ENCODE data around the gene DTWD2. TPM values are rescaled to one million over a fixed set of nuclear protein-coding genes. Genes with fewer than 3 reads are reported as not detected.
"Not testable (repeated sequence)": the region's sequence is repeated elsewhere in the genome, so short reads cannot be mapped to it uniquely, and the experiment has no call there.

Gene DTWD2
- total RNA-seq, 1 donor from 2014 or later = 16.8 TPM

DNA sequence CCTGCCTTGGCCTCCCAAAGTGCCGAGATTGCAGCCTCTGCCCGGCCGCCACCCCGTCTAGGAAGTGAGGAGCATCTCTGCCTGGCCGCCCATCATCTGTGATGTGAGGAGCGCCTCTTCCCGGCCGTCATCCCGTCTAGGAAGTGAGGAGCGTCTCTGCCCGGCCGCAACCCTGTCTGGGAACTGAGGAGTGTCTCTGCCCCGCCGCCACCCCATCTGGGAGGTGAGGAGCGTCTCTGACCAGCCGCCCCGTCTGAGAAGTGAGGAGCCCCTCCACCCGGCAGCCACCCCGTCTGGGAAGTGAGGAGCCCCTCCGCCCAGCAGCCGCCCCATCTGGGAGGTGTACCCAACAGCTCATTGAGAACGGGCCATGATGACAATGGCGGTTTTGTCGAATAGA, 10.5 kb upstream of the DTWD2 start:
- not testable (repeated sequence) for DNase-seq (ENCODE audit: low read depth)

DNA sequence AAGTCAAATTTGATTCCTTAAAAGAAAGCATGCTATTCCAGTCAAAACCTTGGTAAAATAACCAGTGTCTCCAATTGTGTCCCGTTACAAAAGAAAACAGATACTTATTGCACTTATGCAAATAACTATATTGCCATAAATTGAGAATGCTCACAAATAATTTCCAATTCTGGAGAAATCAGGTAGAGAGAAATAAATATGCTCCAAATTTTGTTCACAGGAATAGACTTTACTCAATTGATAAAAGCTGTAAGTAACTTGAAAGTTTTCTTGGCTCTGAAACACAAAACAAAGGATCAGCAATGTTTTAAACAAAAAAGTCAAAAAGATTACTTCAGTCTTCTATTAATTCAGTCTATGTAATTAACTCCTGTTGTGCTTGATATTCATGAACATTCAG, 7.8 kb upstream of the DTWD2 start:
- DNase-seq (ENCODE audit: low read depth) = no peak

DNA sequence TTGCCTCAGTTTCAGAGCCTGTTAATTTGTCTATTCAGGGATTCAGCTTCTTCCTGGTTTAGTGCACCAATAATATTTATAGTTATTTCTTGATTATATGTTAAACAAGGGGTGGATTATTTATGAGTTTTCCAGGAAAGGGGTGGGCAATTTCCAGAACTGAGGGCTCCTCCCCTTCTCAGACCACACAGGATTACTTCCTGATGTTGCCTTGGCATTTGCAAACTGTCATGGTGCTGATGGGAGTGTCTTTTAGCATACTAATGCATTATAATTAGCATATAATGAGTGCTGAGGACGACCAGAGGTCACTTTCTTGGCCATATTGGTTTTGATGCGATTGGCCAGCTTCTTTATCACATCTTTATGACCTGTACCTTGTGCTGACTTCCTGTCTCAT, 6.2 kb upstream of the DTWD2 start:
- no peak for DNase-seq (ENCODE audit: low read depth)

DNA sequence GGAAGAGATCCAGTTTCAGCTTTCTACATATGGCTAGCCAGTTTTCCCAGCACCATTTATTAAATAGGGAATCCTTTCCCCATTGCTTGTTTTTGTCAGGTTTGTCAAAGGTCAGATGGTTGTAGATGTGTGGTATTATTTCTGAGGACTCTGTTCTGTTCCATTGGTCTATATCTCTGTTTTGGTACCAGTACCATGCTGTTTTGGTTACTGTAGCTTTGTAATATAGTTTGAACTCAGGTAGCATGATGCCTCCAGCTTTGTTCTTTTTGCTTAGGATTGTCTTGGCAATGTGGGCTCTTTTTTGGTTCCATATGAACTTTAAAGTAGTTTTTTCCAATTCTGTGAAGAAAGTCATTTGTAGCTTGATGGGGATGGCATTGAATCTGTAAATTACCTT, 4.8 kb upstream of the DTWD2 start:
- DNase-seq (ENCODE audit: low read depth) = not testable (repeated sequence)

DNA sequence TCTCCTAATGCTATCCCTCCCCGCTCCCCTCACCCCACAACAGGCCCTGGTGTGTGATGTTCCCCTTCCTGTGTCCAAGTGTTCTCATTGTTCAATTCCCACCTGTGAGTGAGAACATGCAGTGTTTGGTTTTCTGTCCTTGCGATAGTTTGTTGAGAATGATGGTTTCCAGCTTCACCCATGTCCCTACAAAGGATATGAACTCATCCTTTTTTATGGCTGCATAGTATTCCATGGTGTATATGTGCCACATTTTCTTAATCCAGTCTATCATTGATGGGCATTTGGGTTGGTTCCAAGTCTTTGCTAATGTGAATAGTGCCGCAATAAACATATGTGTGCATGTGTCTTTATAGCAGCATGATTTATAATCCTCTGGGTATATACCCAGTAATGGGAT, 3.7 kb upstream of the DTWD2 start:
- DNase-seq (ENCODE audit: low read depth) = not testable (repeated sequence)

DNA sequence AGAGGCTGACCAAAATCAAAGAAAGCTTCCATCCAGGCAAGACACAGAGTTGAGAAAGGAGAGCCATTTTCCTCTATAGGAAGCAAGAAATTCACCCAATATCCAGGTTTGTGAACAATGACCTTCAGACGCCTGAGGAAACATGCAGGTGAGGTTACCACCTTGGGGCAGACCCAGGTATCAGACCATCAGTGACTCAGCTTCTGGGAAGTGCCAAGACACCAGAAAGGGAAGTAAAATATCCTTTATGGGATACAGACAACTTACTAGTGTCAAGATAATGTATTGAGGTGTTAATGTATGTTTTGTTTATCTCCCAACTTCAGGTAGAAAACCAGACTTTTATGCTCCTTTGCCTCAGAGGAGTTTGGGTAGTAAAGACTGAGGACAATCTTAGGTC, 2.2 kb upstream of the DTWD2 start:
- DNase-seq (ENCODE audit: low read depth) = no peak

DNA sequence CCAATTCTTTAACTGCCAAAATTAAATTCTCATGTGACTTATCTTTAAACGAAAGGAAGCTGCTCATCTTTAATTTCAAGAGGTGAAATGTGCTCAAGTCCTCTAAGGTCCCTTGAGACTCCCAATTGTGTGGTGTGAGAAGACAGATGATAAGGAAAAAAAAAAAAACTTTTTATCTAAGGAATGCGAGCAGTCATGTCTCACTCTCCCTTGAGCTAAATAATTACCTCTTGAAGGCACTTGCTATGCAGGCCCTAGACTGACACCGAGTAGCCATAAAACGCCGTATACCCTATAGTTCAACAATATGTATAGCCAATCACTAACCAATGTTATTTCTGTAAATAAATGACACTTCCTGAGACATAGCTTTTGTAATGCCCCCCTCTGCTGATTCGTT, 1.5 kb upstream of the DTWD2 start:
- no peak for DNase-seq (ENCODE audit: low read depth)

DNA sequence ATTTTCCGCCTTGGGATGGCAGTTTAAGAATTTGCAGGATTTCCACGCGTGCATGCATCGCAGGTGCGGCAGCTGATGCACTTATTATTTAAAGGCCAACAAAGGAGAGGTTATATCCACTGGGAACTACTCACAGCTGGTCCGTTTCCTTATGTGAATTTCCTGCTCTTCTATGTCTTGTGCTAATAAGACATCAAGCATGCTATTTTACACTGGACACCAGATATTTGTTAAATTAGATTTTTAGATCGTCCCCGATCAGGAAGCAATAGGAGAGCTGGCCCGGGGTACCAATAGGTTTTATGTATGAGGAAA, 476 bp upstream of the DTWD2 start:
- no peak for DNase-seq (ENCODE audit: low read depth)

DNA sequence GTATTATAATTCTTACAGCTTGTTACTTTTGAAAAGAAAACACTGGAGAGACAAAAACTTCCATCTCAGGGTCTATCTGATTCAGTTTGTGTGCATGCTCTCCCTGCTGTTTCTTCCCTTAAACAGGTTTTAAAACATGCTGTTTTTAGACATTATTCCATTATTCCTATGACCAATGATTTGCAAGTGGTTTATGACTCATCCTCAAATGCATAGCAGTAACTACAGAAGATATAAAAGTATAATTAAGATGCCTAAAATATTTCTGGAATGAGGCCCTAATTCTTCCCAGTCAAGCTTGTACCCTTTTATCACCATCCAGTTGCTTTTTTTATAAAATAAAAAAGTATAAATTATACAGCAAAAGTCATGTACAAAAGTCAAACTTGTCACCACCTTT, 3.7 kb downstream of the DTWD2 start:
- DNase-seq (ENCODE audit: low read depth) = peak; percentile 41

DNA sequence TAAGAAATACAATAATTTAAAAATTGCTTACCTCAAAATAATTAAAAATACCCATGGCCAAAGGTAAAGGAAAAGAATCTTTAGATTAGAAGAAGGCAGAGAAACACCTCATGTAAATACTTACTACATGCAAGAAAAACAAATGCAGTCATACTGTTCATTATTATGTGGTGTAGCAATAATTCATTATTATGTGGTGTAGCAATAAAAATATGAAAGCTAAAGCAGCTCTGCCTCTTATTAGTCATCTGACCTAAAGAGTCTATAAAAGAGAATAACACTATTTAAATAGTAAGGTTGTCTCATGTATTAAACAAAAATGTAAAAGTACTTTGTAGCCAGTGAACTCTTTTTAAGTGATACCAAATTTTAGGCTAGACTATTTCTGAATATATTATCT, 6.6 kb downstream of the DTWD2 start:
- DNase-seq (ENCODE audit: low read depth) = no peak

DNA sequence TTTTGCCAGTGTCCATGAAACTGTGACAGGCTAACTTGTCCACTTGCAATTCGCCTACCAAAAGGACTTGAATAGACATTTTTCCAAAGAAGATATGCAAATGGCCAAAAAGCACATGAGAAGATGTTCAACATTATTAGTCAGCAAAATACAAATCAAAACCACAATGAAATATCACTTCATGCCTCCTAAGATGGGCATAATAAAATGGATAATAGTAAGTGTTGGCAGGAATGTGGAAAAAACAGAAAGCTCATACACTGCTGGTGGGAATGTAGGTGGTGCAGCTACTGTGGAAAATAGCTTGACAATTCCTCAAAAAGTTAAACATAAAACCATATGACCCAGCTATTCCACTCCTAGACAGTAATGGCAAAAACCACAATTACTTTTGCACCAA, 7.9 kb downstream of the DTWD2 start:
- no peak for DNase-seq (ENCODE audit: low read depth)

DNA sequence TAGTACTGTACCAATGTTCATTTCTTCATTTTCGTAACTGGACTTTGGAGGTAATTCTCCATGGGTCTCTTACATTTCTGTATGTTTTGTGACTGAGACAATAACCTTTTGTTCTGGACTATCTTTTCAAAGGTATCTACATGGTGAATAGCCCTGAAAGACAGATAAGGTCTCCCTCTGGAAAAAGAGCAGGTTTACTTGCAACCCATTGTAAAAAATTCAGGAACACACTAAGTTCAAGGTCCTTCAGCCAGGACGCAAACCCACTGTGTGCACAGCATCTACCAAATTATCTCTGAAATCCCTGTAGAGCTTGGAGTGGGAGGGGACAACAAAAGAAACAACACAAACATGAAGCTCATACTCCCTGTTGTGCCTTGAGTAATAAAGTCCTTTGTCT, 8.3 kb downstream of the DTWD2 start:
- no peak for DNase-seq (ENCODE audit: low read depth)

DNA sequence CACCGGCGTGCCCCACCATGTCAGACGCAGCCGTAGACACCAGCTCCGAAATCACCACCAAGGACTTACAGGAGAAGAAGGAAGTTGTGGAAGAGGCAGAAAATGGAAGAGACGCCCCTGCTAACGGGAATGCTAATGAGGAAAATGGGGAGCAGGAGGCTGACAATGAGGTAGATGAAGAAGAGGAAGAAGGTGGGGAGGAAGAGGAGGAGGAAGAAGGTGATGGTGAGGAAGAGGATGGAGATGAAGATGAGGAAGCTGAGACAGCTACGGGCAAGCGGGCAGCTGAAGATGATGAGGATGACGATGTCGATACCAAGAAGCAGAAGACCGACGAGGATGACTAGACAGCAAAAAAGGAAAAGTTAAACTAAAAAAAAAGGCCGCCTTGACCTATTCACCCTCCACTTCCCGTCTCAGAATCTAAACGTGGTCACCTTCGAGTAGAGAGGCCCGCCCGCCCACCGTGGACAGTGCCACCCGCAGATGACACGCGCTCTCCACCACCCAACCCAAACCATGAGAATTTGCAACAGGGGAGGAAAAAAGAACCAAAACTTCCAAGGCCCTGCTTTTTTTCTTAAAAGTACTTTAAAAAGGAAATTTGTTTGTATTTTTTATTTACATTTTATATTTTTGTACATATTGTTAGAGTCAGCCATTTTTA, 14.4 kb downstream of the DTWD2 start:
- not testable (repeated sequence) for DNase-seq (ENCODE audit: low read depth)

DNA sequence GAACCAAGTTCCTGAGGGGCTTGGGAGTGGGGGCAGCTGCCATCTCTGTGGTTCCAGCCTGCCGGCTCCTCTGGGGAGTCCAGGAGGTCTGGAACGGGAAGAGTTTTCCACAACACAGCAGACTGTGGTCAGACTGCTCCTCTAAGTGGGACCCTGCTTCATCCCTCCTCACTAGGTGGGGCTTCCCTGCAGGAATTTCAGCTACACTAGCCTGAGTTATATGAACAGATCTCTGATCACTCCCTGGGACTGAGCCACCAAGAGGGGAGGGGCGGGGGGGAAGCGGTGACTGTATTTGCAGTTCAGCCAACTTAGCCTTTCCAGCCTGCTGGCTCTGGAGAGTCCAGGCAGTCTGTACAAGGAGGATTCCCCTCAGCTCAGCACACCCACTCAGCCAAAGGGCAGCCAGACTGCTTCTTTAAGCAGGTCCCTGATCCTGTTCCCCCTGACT, 19.4 kb downstream of the DTWD2 start:
- DNase-seq (ENCODE audit: low read depth) = peak; percentile 22

DNA sequence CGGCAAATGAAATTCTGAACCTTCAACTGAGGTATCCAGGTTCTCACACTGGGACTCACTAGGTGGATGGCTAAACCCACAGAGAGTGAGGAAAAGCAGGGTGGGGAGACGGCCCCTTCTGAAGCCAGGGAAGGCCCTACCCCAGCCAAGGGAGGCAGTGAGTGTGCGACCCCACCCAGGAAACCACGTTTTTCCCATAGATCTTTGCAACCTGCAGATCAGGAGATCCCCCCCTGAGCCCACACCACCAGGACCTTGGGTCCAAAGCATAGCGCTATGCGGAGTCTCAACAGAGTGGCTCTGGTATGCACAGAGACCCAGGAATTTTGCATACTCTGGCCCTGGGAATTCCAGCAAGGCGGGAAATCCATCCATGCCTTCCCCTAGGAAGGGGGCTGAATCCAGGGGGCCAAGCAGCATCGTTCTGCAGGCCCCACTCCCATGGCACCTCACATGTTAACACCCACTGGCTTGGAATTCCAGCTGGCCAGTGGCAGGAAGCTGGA, 19.9 kb downstream of the DTWD2 start:
- no peak for DNase-seq (ENCODE audit: low read depth)

DNA sequence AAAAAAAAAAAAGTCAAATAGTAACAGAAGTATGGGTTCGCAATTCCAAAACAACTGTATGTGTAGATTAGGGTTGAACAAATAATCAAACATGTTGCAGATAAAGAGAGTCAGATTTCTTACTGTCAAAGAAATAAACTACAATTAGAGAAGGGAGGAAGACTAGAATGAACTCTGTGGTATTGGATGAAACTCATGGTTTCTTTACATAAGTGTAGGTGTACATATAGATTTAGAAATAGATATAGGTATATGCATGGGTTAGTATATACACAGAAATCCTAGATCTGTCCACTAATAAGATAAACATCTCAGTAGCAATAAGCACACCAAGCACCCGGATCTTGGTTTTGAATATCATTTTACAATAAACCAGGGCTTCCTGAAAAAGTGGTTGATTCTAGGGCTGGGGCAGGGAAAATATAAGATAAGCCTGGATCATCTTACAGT, 21.3 kb downstream of the DTWD2 start:
- DNase-seq (ENCODE audit: low read depth) = no peak

DNA sequence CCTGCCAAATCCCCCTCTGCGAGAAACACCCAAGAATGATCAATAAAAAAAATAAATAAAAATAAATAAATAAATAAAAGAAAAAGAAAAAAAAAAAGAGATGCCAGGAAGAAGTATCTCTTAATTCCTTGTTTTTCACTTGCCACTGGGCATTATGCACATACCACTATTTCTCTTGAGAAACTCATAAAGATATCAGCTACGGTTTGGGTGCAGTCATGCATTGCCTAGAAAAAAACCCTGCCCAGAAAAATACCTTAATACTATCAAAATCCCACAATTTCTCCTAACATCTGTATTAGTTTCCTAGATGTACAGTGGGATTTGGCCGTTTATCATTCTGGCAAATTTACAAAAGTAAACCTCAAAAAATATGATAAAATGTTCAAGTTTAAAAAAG, 22.5 kb downstream of the DTWD2 start:
- DNase-seq (ENCODE audit: low read depth) = no peak

DNA sequence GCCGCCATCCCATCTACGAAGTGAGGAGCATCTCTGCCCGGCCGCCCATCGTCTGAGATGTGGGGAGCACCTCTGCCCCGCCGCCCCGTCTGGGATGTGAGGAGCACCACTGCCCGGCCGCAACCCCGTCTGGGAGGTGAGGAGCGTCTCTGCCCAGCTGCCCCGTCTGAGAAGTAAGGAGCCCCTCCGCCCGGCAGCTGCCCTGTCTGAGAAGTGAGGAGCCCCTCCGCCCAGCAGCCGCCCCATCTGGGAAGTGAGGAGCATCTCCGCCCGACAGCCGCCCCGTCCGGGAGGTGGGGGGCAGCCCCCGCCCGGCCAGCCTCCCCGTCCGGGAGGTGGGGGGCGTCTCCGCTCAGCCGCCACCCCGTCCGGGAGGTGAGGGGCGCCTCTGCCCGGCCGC, 23.4 kb downstream of the DTWD2 start:
- DNase-seq (ENCODE audit: low read depth) = not testable (repeated sequence)

DNA sequence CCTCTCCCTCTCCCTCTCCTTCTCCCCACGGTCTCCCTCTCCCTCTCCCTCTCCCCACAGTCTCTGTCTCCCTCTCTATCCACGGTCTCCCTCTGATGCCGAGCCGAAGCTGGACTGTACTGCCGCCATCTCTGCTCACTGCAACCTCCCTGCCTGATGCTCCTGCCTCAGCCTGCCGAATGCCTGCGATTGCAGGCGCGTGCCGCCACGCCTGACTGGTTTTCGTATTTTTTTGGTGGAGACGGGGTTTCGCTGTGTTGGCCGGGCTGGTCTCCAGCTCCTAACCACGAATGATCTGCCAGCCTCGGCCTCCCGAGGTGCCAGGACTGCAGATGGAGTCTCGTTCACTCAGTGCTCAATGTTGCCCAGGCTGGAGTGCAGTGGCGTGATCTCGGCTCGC, 24.0 kb downstream of the DTWD2 start:
- not testable (repeated sequence) for DNase-seq (ENCODE audit: low read depth)

DNA sequence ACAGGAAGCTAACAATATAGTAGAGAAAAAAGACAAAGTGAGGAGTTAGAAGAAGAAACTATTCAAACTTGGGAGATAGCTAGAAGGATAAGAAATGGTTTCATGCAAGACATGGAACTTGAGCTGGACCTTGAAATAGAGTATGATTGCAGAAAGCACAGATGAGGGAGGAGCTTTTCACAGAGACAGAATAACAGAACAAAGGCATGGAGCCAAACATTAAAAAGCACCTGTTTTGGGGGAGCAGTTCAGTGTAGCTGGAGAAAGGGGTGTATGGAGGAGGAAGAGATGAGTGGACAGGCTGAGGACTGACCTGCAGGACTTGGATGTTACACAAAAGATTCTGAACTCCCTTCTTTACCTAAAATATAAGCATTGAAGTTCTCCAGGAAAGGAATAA, 25.2 kb downstream of the DTWD2 start:
- DNase-seq (ENCODE audit: low read depth) = no peak

DNA sequence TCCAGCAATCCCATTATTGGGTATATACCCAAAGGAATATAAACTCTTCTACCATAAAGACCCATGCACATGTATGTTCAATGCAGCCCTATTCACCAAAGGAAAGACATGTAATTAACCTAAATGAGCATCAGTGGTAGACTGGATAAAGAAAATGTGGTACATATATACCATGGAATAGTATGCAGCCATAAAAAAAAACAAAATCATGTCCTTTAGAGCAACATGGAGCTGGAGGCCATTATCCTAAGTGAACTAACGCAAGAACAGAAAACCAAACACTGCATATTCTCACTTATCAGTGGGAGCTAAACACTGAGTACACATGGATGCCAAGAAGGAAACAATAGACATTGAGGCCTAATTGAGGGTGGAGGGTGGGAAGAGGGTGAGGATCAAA, 27.8 kb downstream of the DTWD2 start:
- DNase-seq (ENCODE audit: low read depth) = no peak

DNA sequence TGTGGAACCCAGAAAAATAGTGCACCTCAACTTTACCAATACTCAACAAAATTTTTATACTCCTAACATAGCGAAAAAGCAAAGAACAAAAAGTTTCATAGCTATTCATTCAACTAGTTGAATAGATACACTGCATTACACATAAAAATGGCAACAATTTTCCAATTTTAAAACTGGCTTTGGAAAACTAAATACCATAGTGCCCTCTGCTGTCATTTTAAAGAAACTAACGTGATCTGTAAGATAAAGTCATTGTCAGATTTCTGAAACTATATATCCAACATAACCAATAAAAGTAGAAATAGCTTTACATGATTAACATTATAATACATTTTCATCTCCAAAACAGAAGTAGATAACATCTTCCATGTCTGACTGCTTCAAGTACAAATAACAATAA, 31.6 kb downstream of the DTWD2 start:
- DNase-seq (ENCODE audit: low read depth) = peak; percentile 42

DNA sequence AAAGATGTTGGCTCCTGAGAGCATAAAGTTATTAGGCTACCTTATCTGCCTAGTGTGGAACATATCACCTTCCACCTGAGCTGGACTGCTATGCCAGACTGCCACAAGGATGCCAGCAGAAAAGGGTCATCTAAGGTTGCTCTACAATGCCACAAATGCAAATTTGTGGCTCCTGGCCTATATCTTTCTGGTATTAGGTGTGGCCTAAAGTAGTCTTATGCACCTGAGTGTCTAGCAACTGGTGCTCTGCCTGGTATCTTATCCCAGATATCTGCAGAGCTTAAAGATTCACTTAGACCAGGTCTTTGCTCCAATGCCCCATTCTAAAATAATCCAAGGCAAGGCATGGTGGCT, 34.7 kb downstream of the DTWD2 start:
- DNase-seq (ENCODE audit: low read depth) = no peak

DNA sequence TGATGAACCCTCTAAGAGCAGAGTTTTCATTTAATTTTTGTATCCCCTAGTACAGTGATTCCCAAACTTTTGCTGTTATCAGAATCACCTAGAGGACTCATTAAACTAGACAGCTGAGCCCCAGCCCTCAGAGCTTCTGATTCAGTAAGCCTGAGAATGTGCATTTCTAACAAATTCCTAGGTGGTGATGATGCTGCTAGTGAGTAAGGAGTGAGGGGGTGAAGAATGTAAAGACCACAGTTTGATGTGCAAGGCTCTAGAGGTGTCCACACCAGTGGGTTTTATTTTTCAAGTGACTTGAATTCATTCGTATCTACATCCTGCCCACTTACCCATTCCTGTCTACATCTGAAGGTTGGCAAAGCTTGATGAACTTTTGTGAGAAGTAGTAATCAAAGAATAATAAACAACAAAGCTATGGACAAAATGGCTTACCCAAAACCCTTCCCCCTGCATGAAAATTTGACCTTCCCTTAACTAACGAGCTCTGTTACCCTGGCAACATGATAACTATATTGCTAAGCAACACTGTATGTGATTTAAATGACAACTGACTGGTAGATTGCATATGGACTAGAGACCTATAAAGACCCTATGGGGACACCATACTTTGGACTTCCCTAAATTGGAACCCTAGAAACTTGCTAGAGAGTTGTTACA, 35.2 kb downstream of the DTWD2 start:
- peak; percentile 4 for DNase-seq (ENCODE audit: low read depth)
